H1 (cell line): ENCODE results near the gene GPC2. TPM values are rescaled to one million over a fixed set of nuclear protein-coding genes. Genes with fewer than 3 reads are reported as not detected.

Experiments
- CHD7 ChIP-seq: fragments of 300-600 bp; sonication (generic); IDR thresholded peaks from 2 replicates; pipeline ENCODE4 v1.7.1; 2012; ENCODE audit warnings: low read length, moderate library complexity, mild to moderate bottlenecking, inconsistent platforms; ENCODE audit not compliant: insufficient replicate concordance
- USF2 ChIP-seq: IDR thresholded peaks from 2 replicates; pipeline ENCODE4 v1.6.1; 2011; ENCODE audit warnings: low read length, improper control_type of control experiment
- polyA plus RNA-seq, 7 experiments: library from polyadenylated mRNA; depleted of rRNA in 3 of 7; stranded (reverse) in 5 of 7; unstranded in 2 of 7; fragments of >200 nt in 5 of 7; fragments of 200-250 nt in 2 of 7; gene quantifications; 1 replicate in 5 of 7; 2 replicates in 1 of 7; 4 replicates in 1 of 7; pipeline versions ENCODE4 v1.2.1 to v1.2.3, GENCODE V29; 2011 to 2013; ENCODE audit warnings: missing spikeins in 2 of 7, mixed read lengths in 2 of 7
- total RNA-seq: library from RNA; stranded (reverse); fragmentation: NEBNext Ultra II Directional; extraction: Animal tissue kit (Norgen Biotek cat#: 25700); gene quantifications from 2 replicates; pipeline ENCODE4 v1.2.1, GENCODE V29; 2021

GPC2 gene
- total and polyA plus RNA-seq, 2 of the 8 experiments (the other 6 are each of a cell fraction or from before 2014, with no cell fraction given), result 25.3 to 44.8 TPM

GRCh38 chr7:100200693-100201092 is 23.5 kb upstream of the GPC2 start (continued):
- TF ChIP-seq CHD7, result no peak
- TF ChIP-seq USF2, result no peak
- TF ChIP-seq, all 59 proteins: peak for 0
